GM12864 (cell line): ENCODE measurements around the gene AFG1L.

Source experiments
- DNase-seq: peaks from one replicate; pipeline ENCODE4 v3.0.0-alpha.2; 2011; ENCODE audit warnings: low read depth
- H3K4me3 ChIP-seq: 2 replicates; pipeline ENCODE4 v1.5.1; 2011; ENCODE audit warnings: mild to moderate bottlenecking, low read depth, low read length, control low read depth
- CTCF ChIP-seq: IDR thresholded peaks from 2 replicates; pipeline ENCODE4 v1.5.1; 2011; ENCODE audit warnings: low read depth, mild to moderate bottlenecking, moderate library complexity, low read length, control low read depth, inconsistent platforms; ENCODE audit errors: missing control alignments

AFG1L gene

GRCh38 chr6:108362455-108362854 is 67.6 kb downstream of the AFG1L start:
- no peak overlapping the region for H3K4me3 ChIP-seq
- DNase-seq = no peak
- TF ChIP-seq CTCF = no peak

GRCh38 chr6:108363113-108363512 is 68.3 kb downstream of the AFG1L start:
- TF ChIP-seq CTCF = no peak
- no peak for DNase-seq
- no peak overlapping the region for H3K4me3 ChIP-seq

- H3K4me3 ChIP-seq = no peak overlapping the region
- no peak for TF ChIP-seq CTCF
- no peak for DNase-seq
These were observed 69.0 kb downstream of the AFG1L start for GRCh38 chr6:108363889-108364313.

- no peak for DNase-seq
- TF ChIP-seq CTCF = no peak
- H3K4me3 ChIP-seq = no peak overlapping the region
These were observed 69.6 kb downstream of the AFG1L start for GRCh38 chr6:108364470-108364869.

GRCh38 chr6:108365478-108365877 is 70.6 kb downstream of the AFG1L start:
- no peak overlapping the region for H3K4me3 ChIP-seq
- no peak for DNase-seq
- TF ChIP-seq CTCF = no peak

GRCh38 chr6:108366236-108366635 is 71.4 kb downstream of the AFG1L start:
- DNase-seq = no peak
- H3K4me3 ChIP-seq = no peak overlapping the region
- no peak for TF ChIP-seq CTCF

GRCh38 chr6:108368431-108369030 is 73.7 kb downstream of the AFG1L start:
- no peak for DNase-seq
- no peak for TF ChIP-seq CTCF
- H3K4me3 ChIP-seq = no peak overlapping the region
